K562 (cell line): Measurements from ENCODE around the gene SLC24A3.

Experiments used
- ATF2 ChIP-seq: sonication (generic); formaldehyde crosslinking; IDR thresholded peaks from 2 replicates; pipeline ENCODE4 v1.8.1; 2022; ENCODE audit warnings: missing genetic modification reagents
- CREB1 ChIP-seq, 2 experiments: sonication (generic) in 1 of 2; formaldehyde crosslinking in 1 of 2; IDR thresholded peaks; 2 replicates each; pipeline versions ENCODE4 v1.6.1 to v1.8.0; 2012 to 2022; ENCODE audit warnings: inconsistent platforms in 1 of 2, mild to moderate bottlenecking in 1 of 2, missing genetic modification reagents in 1 of 2, moderate library complexity in 1 of 2
- CTCF ChIP-seq, 3 experiments: IDR thresholded peaks in 2 of 3; conservative IDR thresholded peaks in 1 of 3; 2 replicates each; pipeline ENCODE4 v1.5.1; 2011 to 2012; ENCODE audit warnings: low read length in 3 of 3, mild to moderate bottlenecking in 3 of 3, control low read depth in 2 of 3, improper control_type of control experiment in 1 of 3, inconsistent platforms in 1 of 3, low read depth in 1 of 3, mixed read lengths in 1 of 3, moderate library complexity in 1 of 3; ENCODE audit not compliant: insufficient read depth in 2 of 3
- ERF ChIP-seq: fragments of 450-650 bp; formaldehyde crosslinking; IDR thresholded peaks from 2 replicates; pipeline ENCODE4 v1.4.0; 2020; ENCODE audit warnings: mild to moderate bottlenecking, mixed read lengths
- FOXK2 ChIP-seq, 2 experiments: fragments of 450-650 bp; IDR thresholded peaks in 1 of 2; conservative IDR thresholded peaks in 1 of 2; 2 replicates each; pipeline ENCODE4 v1.6.1; 2016; ENCODE audit warnings: low read depth in 2 of 2, mild to moderate bottlenecking in 1 of 2
- GATA2 ChIP-seq: sonication (generic); formaldehyde crosslinking; IDR thresholded peaks from 2 replicates; pipeline ENCODE4 v1.4.0; 2020; ENCODE audit warnings: mild to moderate bottlenecking, missing genetic modification reagents
- HEY1 ChIP-seq: fragments of 250-450 bp; sonication (Bioruptor Pico); IDR thresholded peaks from 2 replicates; pipeline ENCODE4 v1.5.0; 2020; ENCODE audit warnings: mild to moderate bottlenecking, moderate library complexity, borderline replicate concordance
- MTF1 ChIP-seq: fragments of 250-450 bp; sonication (Bioruptor Pico); IDR thresholded peaks from 2 replicates; pipeline ENCODE4 v1.9.0; 2021; ENCODE audit warnings: moderate library complexity, mild to moderate bottlenecking, inconsistent platforms, borderline replicate concordance
- SRSF3 ChIP-seq: fragments of 200-400 bp; formaldehyde crosslinking; IDR thresholded peaks from 2 replicates; pipeline ENCODE4 v1.6.1; 2016; ENCODE audit warnings: mild to moderate bottlenecking, low read length, moderate library complexity; ENCODE audit not compliant: insufficient read depth
- ZFX ChIP-seq: sonication (generic); formaldehyde crosslinking; IDR thresholded peaks from 2 replicates; pipeline ENCODE4 v1.8.0; 2022; ENCODE audit warnings: mild to moderate bottlenecking, missing genetic modification reagents, moderate library complexity
- ZNF121 ChIP-seq: sonication (generic); formaldehyde crosslinking; conservative IDR thresholded peaks from 2 replicates; pipeline ENCODE4 v1.8.0; 2022; ENCODE audit warnings: missing genetic modification reagents
- ZNF830 ChIP-seq: fragments of 250-450 bp; sonication (Bioruptor Pico); IDR thresholded peaks from 2 replicates; pipeline ENCODE4 v1.5.0; 2021; ENCODE audit warnings: mild to moderate bottlenecking

- TF ChIP-seq GATA2 (CRISPR knock-in tag) (no peak), ZFX (CRISPR knock-in tag) (no peak), SRSF3 (no peak), HEY1 (CRISPR knock-in tag) (no peak), ERF (CRISPR knock-in tag) (no peak), FOXK2 (conservative IDR thresholded peaks at IDR 0.05 in 1 of 2, IDR thresholded peaks at IDR 0.05 in 1 of 2; ENCODE audit: low read depth in 2 of 2) (no peak), ZNF830 (CRISPR knock-in tag) (no peak), CREB1 (IDR thresholded peaks at IDR 0.05) (no peak), CREB1 (CRISPR knock-in tag; IDR thresholded peaks at IDR 0.05) (no peak), CTCF (IDR thresholded peaks at IDR 0.05 in 2 of 3, conservative IDR thresholded peaks at IDR 0.05 in 1 of 3; ENCODE audit: insufficient read depth in 2 of 3, low read depth in 1 of 3, low read length in 3 of 3) (no peak), MTF1 (CRISPR knock-in tag) (no peak), ZNF121 (CRISPR knock-in tag) (no peak), ATF2 (CRISPR knock-in tag) (no peak)
Measured at GRCh38 chr20:19602675-19603375, 390.4 kb downstream of the SLC24A3 start.
